CD14-positive monocyte (primary cell): ENCODE results near the gene NTM. TPM values are rescaled to one million over a fixed set of nuclear protein-coding genes. Genes with fewer than 3 reads are reported as not detected.

Experiments used
- DNase-seq, 3 donors: peaks; one replicate each; pipeline ENCODE4 v3.0.0-alpha.2; 2011 to 2022
- H2AFZ ChIP-seq: 2 replicates; pipeline ENCODE4 v1.6.0; 2012; ENCODE audit warnings: mild to moderate bottlenecking, low read depth, low read length, inconsistent platforms; ENCODE audit not compliant: insufficient read depth, poor library complexity, severe bottlenecking
- H3K27ac ChIP-seq, 2 donors: 1 replicate in 1 of 2; 2 replicates in 1 of 2; pipeline ENCODE4 v1.5.1; 2012 to 2013; ENCODE audit warnings: low read length in 2 of 2, control low read depth in 1 of 2, inconsistent platforms in 1 of 2, low read depth in 1 of 2, mild to moderate bottlenecking in 1 of 2
- H3K27me3 ChIP-seq, 2 donors: one replicate each; pipeline versions ENCODE4 v1.6.0 to v1.6.1; 2011 to 2013; ENCODE audit warnings: low read length in 2 of 2; ENCODE audit not compliant: control insufficient read depth in 2 of 2, insufficient read depth in 2 of 2
- H3K36me3 ChIP-seq, 2 donors: replicated peaks in 1 of 2; 1 replicate in 1 of 2; 2 replicates in 1 of 2; pipeline versions ENCODE4 v1.5.1 to v1.6.1; 2012 to 2013; ENCODE audit warnings: low read length in 2 of 2, control low read depth in 1 of 2, inconsistent platforms in 1 of 2, mild to moderate bottlenecking in 1 of 2; ENCODE audit not compliant: insufficient read depth in 2 of 2, control insufficient read depth in 1 of 2
- H3K4me1 ChIP-seq, 2 donors: 1 replicate in 1 of 2; 2 replicates in 1 of 2; pipeline versions ENCODE4 v1.5.1 to v1.6.1; 2012 to 2013; ENCODE audit warnings: low read length in 2 of 2, control low read depth in 1 of 2, inconsistent platforms in 1 of 2, mild to moderate bottlenecking in 1 of 2, moderate library complexity in 1 of 2; ENCODE audit not compliant: insufficient read depth in 2 of 2, control insufficient read depth in 1 of 2
- H3K4me2 ChIP-seq: replicated peaks from 2 replicates; pipeline ENCODE3; 2012; ENCODE audit warnings: low read length, moderate library complexity, mild to moderate bottlenecking; ENCODE audit not compliant: poor library complexity, severe bottlenecking; ENCODE audit errors: extremely low read depth
- H3K4me3 ChIP-seq, 3 experiments: fragments of 200-600 bp in 1 of 3; sonication (generic) in 1 of 3; replicated peaks in 1 of 3; 1 replicate in 2 of 3; 2 replicates in 1 of 3; pipeline ENCODE4 v1.5.1; 2011 to 2013; ENCODE audit warnings: low read length in 3 of 3, mild to moderate bottlenecking in 3 of 3, control low read depth in 2 of 3, low read depth in 2 of 3, inconsistent platforms in 1 of 3, moderate library complexity in 1 of 3
- H3K79me2 ChIP-seq: 2 replicates; pipeline ENCODE4 v1.6.0; 2012; ENCODE audit warnings: mild to moderate bottlenecking, control low read depth, inconsistent platforms, low read length, moderate library complexity; ENCODE audit not compliant: insufficient read depth
- H3K9ac ChIP-seq: 2 replicates; pipeline ENCODE4 v1.6.0; 2017; ENCODE audit warnings: low read length, mild to moderate bottlenecking; ENCODE audit not compliant: insufficient read depth, poor library complexity, severe bottlenecking
- H3K9me3 ChIP-seq, 2 donors: replicated peaks in 1 of 2; 1 replicate in 1 of 2; 2 replicates in 1 of 2; pipeline versions ENCODE4 v1.5.1 to v1.6.1; 2012 to 2013; ENCODE audit warnings: low read length in 2 of 2, control low read depth in 1 of 2; ENCODE audit not compliant: control insufficient read depth in 1 of 2, insufficient read depth in 1 of 2
- H4K20me1 ChIP-seq: 2 replicates; pipeline ENCODE4 v1.6.0; 2012; ENCODE audit warnings: mild to moderate bottlenecking, low read length, control low read depth, moderate library complexity; ENCODE audit not compliant: insufficient read depth
- H3K27ac Mint-ChIP-seq, 7 donors: one replicate each; pipeline ENCODE4 v1.8.0; 2020; ENCODE audit warnings: mild to moderate bottlenecking in 7 of 7, mixed read lengths in 7 of 7, moderate library complexity in 6 of 7, inconsistent platforms in 2 of 7
- H3K27me3 Mint-ChIP-seq, 3 donors: one replicate each; pipeline ENCODE4 v1.8.0; 2021 to 2022; ENCODE audit warnings: low read depth in 3 of 3, mild to moderate bottlenecking in 3 of 3, mixed read lengths in 3 of 3, moderate library complexity in 3 of 3, inconsistent platforms in 1 of 3
- H3K36me3 Mint-ChIP-seq, 2 donors: one replicate each; pipeline ENCODE4 v1.8.0; 2020; ENCODE audit warnings: mixed read lengths in 2 of 2, inconsistent platforms in 1 of 2, mild to moderate bottlenecking in 1 of 2
- H3K4me1 Mint-ChIP-seq: one replicate; pipeline ENCODE4 v1.8.0; 2020; ENCODE audit warnings: mild to moderate bottlenecking, mixed read lengths
- H3K4me3 Mint-ChIP-seq, 2 donors: one replicate each; pipeline ENCODE4 v1.8.0; 2020; ENCODE audit warnings: mild to moderate bottlenecking in 2 of 2, mixed read lengths in 2 of 2, moderate library complexity in 1 of 2
- H3K9me3 Mint-ChIP-seq, 7 donors: one replicate each; pipeline ENCODE4 v1.8.0; 2020 to 2022; ENCODE audit warnings: mixed read lengths in 7 of 7, mild to moderate bottlenecking in 6 of 7, moderate library complexity in 6 of 7, inconsistent platforms in 2 of 7
- CTCF ChIP-seq: fragments of 200-600 bp; IDR thresholded peaks from one replicate; pipeline ENCODE4 v1.8.0; 2022; ENCODE audit warnings: antibody characterized with exemption, mild to moderate bottlenecking
- WGBS: methylation state at CpG from one replicate; pipeline ENCODE4 v1.1.5; 2013; ENCODE audit warnings: missing lambda C conversion rate; ENCODE audit not compliant: insufficient coverage; 5-methylcytosine and 5-hydroxymethylcytosine counted together
- intact Hi-C, 2 donors: fragments of 100-400 bp; cut with micrococcal nuclease; formaldehyde crosslinking; loops; one replicate each; pipeline versions ENCODE4 v1.15.0 to v1.15.1; 2023
- polyA plus RNA-seq, 3 donors: library from polyadenylated mRNA; depleted of rRNA in 1 of 3; unstranded in 2 of 3; stranded (reverse) in 1 of 3; fragments of 300-500 nt in 2 of 3; fragments of >200 nt in 1 of 3; fragmentation: Illumina TruSeq in 2 of 3; gene quantifications; 1 replicate in 2 of 3; 2 replicates in 1 of 3; pipeline ENCODE4 v1.2.3, GENCODE V29; 2012 to 2021

NTM gene
- polyA plus RNA-seq, 3 donors: not detected

GRCh38 chr11:131572423-131572822 is 202.0 kb downstream of the NTM start:
- H3K9me3 ChIP-seq: no peaks in the 10 kb centered on the region
- no peak overlapping the region for H3K4me2 ChIP-seq
- H3K27me3 ChIP-seq: no peaks in the 10 kb centered on the region
- intact Hi-C loops: no loop called here
- no peak overlapping the region for H3K4me3 Mint-ChIP-seq
- no peak overlapping the region for H2AFZ ChIP-seq
- peak overlapping the region in 1 of 7 donors; percentile 41 for H3K27ac Mint-ChIP-seq
- no peaks in the 10 kb centered on the region for H3K36me3 ChIP-seq
- peaks cover 0 to 3% (median 0%) of the 10 kb centered on the region in 7 donors for H3K9me3 Mint-ChIP-seq
- no peaks in the 10 kb centered on the region for H4K20me1 ChIP-seq
- peaks cover 9 to 13% (median 9%) of the 10 kb centered on the region in 3 donors for H3K27me3 Mint-ChIP-seq
- DNase-seq: no peak
- H3K36me3 Mint-ChIP-seq: no peaks in the 10 kb centered on the region
- H3K9ac ChIP-seq: no peak overlapping the region
- H3K4me1 Mint-ChIP-seq: no peaks in the 10 kb centered on the region
- 96% methylated on average over 7 of the region's 7 CpGs for WGBS
- no peak overlapping the region for H3K4me3 ChIP-seq
- no peak for TF ChIP-seq CTCF
- H3K79me2 ChIP-seq: no peaks in the 10 kb centered on the region
- H3K4me1 ChIP-seq: no peaks in the 10 kb centered on the region
- H3K27ac ChIP-seq: no peak overlapping the region

DNA sequence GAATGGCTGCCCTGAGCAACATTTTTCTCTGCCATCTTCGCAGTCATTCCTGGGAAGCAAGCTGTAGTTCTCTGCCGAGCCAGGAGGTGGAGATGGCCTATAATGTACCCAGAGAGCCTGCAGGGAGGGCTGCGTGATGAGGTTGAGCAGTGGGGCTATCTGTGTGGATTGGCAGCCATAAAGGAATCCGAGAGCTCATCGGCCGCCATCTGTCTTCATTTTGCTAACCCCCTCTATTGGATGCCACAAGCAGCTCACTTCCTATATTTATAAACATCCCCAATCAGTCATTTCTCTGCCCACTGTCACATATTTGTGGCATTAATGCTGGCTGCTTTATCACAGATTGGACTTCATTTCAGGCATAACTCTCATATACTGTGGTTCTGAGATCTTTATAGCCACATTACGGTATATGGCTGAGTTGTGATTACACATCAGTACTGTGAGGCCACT is 209.5 kb downstream of the NTM start:
- no peaks in the 10 kb centered on the region for H3K9me3 ChIP-seq
- Mint-ChIP-seq H3K9me3 (peaks cover 0 to 2% (median 0%) of the 10 kb centered on the region in 7 donors), H3K27ac (no peak overlapping the region), H3K27me3 (peaks cover 8 to 22% (median 9%) of the 10 kb centered on the region in 3 donors), H3K4me1 (no peaks in the 10 kb centered on the region), H3K4me3 (no peak overlapping the region), H3K36me3 (no peaks in the 10 kb centered on the region)
- peak; percentile 29 for TF ChIP-seq CTCF
- intact Hi-C loops: no loop called here
- H3K27ac ChIP-seq: no peak overlapping the region
- no peaks in the 10 kb centered on the region for H3K36me3 ChIP-seq
- no peak overlapping the region for H2AFZ ChIP-seq
- no peaks in the 10 kb centered on the region for H3K4me1 ChIP-seq
- no peak overlapping the region for H3K4me3 ChIP-seq
- H3K4me2 ChIP-seq: no peak overlapping the region
- no peaks in the 10 kb centered on the region for H4K20me1 ChIP-seq
- 89% methylated on average over 4 of the region's 7 CpGs for WGBS
- no peaks in the 10 kb centered on the region for H3K27me3 ChIP-seq
- no peak for DNase-seq
- H3K79me2 ChIP-seq: no peaks in the 10 kb centered on the region
- no peak overlapping the region for H3K9ac ChIP-seq
